Measurements from ENCODE around the gene SGMS1.

- TF ChIP-seq, protein P1, sequence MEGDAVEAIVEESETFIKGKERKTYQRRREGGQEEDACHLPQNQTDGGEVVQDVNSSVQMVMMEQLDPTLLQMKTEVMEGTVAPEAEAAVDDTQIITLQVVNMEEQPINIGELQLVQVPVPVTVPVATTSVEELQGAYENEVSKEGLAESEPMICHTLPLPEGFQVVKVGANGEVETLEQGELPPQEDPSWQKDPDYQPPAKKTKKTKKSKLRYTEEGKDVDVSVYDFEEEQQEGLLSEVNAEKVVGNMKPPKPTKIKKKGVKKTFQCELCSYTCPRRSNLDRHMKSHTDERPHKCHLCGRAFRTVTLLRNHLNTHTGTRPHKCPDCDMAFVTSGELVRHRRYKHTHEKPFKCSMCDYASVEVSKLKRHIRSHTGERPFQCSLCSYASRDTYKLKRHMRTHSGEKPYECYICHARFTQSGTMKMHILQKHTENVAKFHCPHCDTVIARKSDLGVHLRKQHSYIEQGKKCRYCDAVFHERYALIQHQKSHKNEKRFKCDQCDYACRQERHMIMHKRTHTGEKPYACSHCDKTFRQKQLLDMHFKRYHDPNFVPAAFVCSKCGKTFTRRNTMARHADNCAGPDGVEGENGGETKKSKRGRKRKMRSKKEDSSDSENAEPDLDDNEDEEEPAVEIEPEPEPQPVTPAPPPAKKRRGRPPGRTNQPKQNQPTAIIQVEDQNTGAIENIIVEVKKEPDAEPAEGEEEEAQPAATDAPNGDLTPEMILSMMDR (IDR thresholded peaks at IDR 0.05): no peak
- no peak for TF ChIP-seq EP300 (IDR thresholded peaks at IDR 0.05)
Measured at GRCh38 chr10:50631052-50631451, 7.3 kb upstream of the SGMS1 start.
